Measurements from ENCODE around the gene INTS4. TPM values are rescaled to one million over a fixed set of nuclear protein-coding genes. Genes with fewer than 3 reads are reported as not detected.

The INTS4 gene
- polyA plus RNA-seq, 3 donors = 23.5 to 41.7 (median 29.0) TPM

DNA sequence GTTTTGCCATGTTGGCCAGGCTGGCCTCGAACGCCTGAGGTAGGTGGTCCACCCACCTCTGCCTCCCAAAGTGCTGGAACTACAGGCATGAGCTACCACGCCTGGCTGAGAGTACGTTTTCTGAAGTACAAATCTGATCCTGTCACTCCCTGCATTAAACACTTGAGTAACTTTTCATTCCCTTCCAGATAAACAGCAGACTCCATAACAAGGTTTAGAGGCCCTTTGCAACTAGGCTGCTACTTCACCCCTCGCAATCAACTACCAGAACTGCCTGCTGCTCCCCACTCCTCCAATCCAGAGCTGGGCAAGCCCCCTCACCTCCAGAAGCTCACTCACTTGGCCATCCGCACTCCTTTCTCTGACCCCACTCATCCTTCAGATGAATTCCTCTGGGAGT is 27.1 kb upstream of the INTS4 start:
- Histone ChIP-seq H3K9me3 (replicated peaks in 1 of 2; ENCODE audit: control insufficient read depth in 1 of 2, insufficient read depth in 1 of 2, low read length in 2 of 2) (no peaks in the 10 kb centered on the region), H3K27ac (ENCODE audit: low read depth in 1 of 2, low read length in 2 of 2) (no peak overlapping the region), H3K36me3 (replicated peaks in 1 of 2; ENCODE audit: control insufficient read depth in 1 of 2, insufficient read depth in 2 of 2, low read length in 2 of 2) (no peaks in the 10 kb centered on the region), H3K4me3 (replicated peaks in 1 of 3; ENCODE audit: low read depth in 2 of 3, low read length in 3 of 3) (no peak overlapping the region), H3K4me1 (ENCODE audit: control insufficient read depth in 1 of 2, insufficient read depth in 2 of 2, low read length in 2 of 2) (peaks cover 4 to 6% of the 10 kb centered on the region in 2 donors), H3K27me3 (ENCODE audit: control insufficient read depth in 2 of 2, insufficient read depth in 2 of 2, low read length in 2 of 2) (peaks cover 2 to 15% of the 10 kb centered on the region in 2 donors), H3K79me2 (ENCODE audit: insufficient read depth, low read length) (no peaks in the 10 kb centered on the region), H3K9ac (ENCODE audit: insufficient read depth, low read length, poor library complexity, severe bottlenecking) (no peak overlapping the region), H3K4me2 (replicated peaks; ENCODE audit: extremely low read depth, low read length, poor library complexity, severe bottlenecking) (no peak overlapping the region), H4K20me1 (ENCODE audit: insufficient read depth, low read length) (no peaks in the 10 kb centered on the region), H2AFZ (ENCODE audit: insufficient read depth, low read depth, low read length, poor library complexity, severe bottlenecking) (no peak overlapping the region)
- no peak for DNase-seq
- 88% methylated on average over 6 of the region's 6 CpGs for WGBS (ENCODE audit: insufficient coverage)
- intact Hi-C loops (cut with micrococcal nuclease) = no loop called here
- Mint-ChIP-seq H3K4me1 (peaks cover 9% of the 10 kb centered on the region), H3K4me3 (no peak overlapping the region), H3K9me3 (peaks cover 0 to 2% (median 0%) of the 10 kb centered on the region in 7 donors), H3K27me3 (ENCODE audit: low read depth in 3 of 3) (peaks cover 11 to 28% (median 23%) of the 10 kb centered on the region in 3 donors), H3K36me3 (no peaks in the 10 kb centered on the region), H3K27ac (peak overlapping the region in 1 of 7 donors; percentile 50)
- TF ChIP-seq, protein P1, sequence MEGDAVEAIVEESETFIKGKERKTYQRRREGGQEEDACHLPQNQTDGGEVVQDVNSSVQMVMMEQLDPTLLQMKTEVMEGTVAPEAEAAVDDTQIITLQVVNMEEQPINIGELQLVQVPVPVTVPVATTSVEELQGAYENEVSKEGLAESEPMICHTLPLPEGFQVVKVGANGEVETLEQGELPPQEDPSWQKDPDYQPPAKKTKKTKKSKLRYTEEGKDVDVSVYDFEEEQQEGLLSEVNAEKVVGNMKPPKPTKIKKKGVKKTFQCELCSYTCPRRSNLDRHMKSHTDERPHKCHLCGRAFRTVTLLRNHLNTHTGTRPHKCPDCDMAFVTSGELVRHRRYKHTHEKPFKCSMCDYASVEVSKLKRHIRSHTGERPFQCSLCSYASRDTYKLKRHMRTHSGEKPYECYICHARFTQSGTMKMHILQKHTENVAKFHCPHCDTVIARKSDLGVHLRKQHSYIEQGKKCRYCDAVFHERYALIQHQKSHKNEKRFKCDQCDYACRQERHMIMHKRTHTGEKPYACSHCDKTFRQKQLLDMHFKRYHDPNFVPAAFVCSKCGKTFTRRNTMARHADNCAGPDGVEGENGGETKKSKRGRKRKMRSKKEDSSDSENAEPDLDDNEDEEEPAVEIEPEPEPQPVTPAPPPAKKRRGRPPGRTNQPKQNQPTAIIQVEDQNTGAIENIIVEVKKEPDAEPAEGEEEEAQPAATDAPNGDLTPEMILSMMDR (IDR thresholded peaks at IDR 0.05) = no peak

DNA sequence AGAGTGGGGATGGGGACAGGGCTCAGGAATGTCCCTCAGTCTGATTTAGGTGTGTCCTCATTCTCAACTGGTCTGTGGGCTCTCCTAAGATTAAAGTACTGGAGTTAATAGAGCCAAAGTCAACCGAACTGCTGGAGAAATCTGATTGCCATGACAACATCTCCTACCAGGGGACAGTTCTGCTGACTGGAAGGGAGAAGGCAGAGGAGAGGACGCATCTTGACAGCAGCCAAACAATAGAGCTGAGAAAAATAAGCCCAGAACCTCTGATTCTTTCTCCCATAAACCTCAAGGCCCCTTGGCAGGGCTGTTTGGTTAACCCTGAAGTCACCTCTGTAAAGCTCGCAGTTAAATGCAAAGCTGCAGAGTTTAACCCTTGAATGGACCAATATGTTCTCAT is 25.8 kb upstream of the INTS4 start:
- H4K20me1 ChIP-seq (ENCODE audit: insufficient read depth, low read length) = no peaks in the 10 kb centered on the region
- Mint-ChIP-seq H3K27ac (no peak overlapping the region), H3K9me3 (no peaks in the 10 kb centered on the region), H3K27me3 (ENCODE audit: low read depth in 3 of 3) (peaks cover 13 to 28% (median 23%) of the 10 kb centered on the region in 3 donors), H3K4me3 (no peak overlapping the region), H3K4me1 (peaks cover 9% of the 10 kb centered on the region), H3K36me3 (no peaks in the 10 kb centered on the region)
- H3K27me3 ChIP-seq (ENCODE audit: control insufficient read depth in 2 of 2, insufficient read depth in 2 of 2, low read length in 2 of 2) = peaks cover 2 to 15% of the 10 kb centered on the region in 2 donors
- no peaks in the 10 kb centered on the region for H3K79me2 ChIP-seq (ENCODE audit: insufficient read depth, low read length)
- no CpG with 5 or more reads among the region's 3 CpGs for WGBS (ENCODE audit: insufficient coverage)
- intact Hi-C loops (cut with micrococcal nuclease) = no loop called here
- H2AFZ ChIP-seq (ENCODE audit: insufficient read depth, low read depth, low read length, poor library complexity, severe bottlenecking) = no peak overlapping the region
- H3K4me1 ChIP-seq (ENCODE audit: control insufficient read depth in 1 of 2, insufficient read depth in 2 of 2, low read length in 2 of 2) = peaks cover 4 to 6% of the 10 kb centered on the region in 2 donors
- H3K9ac ChIP-seq (ENCODE audit: insufficient read depth, low read length, poor library complexity, severe bottlenecking) = no peak overlapping the region
- TF ChIP-seq, protein P1 (IDR thresholded peaks at IDR 0.05) = no peak
- no peaks in the 10 kb centered on the region for H3K9me3 ChIP-seq (replicated peaks in 1 of 2; ENCODE audit: control insufficient read depth in 1 of 2, insufficient read depth in 1 of 2, low read length in 2 of 2)
- H3K4me3 ChIP-seq (replicated peaks in 1 of 3; ENCODE audit: low read depth in 2 of 3, low read length in 3 of 3) = no peak overlapping the region
- no peaks in the 10 kb centered on the region for H3K36me3 ChIP-seq (replicated peaks in 1 of 2; ENCODE audit: control insufficient read depth in 1 of 2, insufficient read depth in 2 of 2, low read length in 2 of 2)
- no peak for DNase-seq
- no peak overlapping the region for H3K27ac ChIP-seq (ENCODE audit: low read depth in 1 of 2, low read length in 2 of 2)
- H3K4me2 ChIP-seq (replicated peaks; ENCODE audit: extremely low read depth, low read length, poor library complexity, severe bottlenecking) = no peak overlapping the region

Measured in CD14-positive monocyte (primary cell).